Measurements from ENCODE around the gene DNTTIP2. TPM values are rescaled to one million over a fixed set of nuclear protein-coding genes. Genes with fewer than 3 reads are reported as not detected.

DNTTIP2 gene
- total and polyA plus RNA-seq, 9 of the 15 experiments (the other 6 are each of a cell fraction or from before 2014, with no cell fraction given) = 50.4 to 138 (median 97.0) TPM

DNA sequence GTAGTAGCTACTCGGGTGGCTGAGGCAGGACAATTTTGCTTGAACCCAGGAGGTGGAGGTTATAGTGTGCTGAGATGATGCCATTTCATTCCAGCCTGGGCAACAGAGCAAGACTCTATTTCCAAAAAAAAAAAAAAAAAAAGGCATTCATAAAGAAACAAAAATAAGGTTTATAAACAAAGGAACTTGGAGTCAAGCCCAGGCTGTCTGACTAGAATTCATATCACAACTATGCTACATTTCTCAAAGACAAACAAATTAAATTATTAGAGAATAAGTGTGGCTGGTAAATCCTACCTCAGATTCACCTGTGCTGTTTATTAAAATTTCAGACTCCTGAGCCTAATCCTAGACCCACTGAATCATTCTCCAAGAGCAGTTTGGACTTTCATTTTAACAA is 26.0 kb upstream of the DNTTIP2 start:
- Histone ChIP-seq H3K4me2 (ENCODE audit: insufficient read depth, low read length) (no peak overlapping the region), H4K20me1 (replicated peaks; ENCODE audit: control insufficient read depth, insufficient read depth, low read length) (peaks cover 15% of the 10 kb centered on the region), H3K9me1 (ENCODE audit: control insufficient read depth, insufficient read depth, low read length) (no peaks in the 10 kb centered on the region), H3K4me1 (replicated peaks in 1 of 2; ENCODE audit: control insufficient read depth in 2 of 2, insufficient read depth in 2 of 2, low read length in 2 of 2) (peaks cover 9 to 19% of the 10 kb centered on the region in 2 experiments; a peak in 4 of 5 replicates), H3K27ac (ENCODE audit: extremely low read depth, low read depth, low read length) (no peak overlapping the region), H3K9ac (ENCODE audit: insufficient read depth in 1 of 2, low read depth in 2 of 2, low read length in 2 of 2) (no peak overlapping the region), H3K27me3 (ENCODE audit: control insufficient read depth in 2 of 2, insufficient read depth in 2 of 2, low read length in 2 of 2) (no peaks in the 10 kb centered on the region), H3K36me3 (ENCODE audit: control insufficient read depth, insufficient read depth, low read length) (peaks cover 50% of the 10 kb centered on the region), H3K4me3 (no peak overlapping the region), H3K79me2 (ENCODE audit: control insufficient read depth, insufficient read depth, low read length) (peaks cover 73% of the 10 kb centered on the region), H3K9me3 (replicated peaks; ENCODE audit: control insufficient read depth, insufficient read depth, low read depth, low read length) (no peaks in the 10 kb centered on the region), H2AFZ (ENCODE audit: low read depth, low read length) (no peak overlapping the region)
- intact Hi-C loops (cut with micrococcal nuclease) (no loop called here), in situ Hi-C loops (cut with MboI) (no loop called here)
- FAIRE-seq (no peak), ATAC-seq (no peak), DNase-seq (ENCODE audit: extremely low read depth in 1 of 4, low spot score in 3 of 4) (no peak)
- POLR2A ChIA-PET = no interaction called here
- TF ChIP-seq MYNN (IDR thresholded peaks at IDR 0.05) (no peak), MYNN (CRISPR knock-in tag; IDR thresholded peaks at IDR 0.05) (no peak), SMAD4 (CRISPR knock-in tag; conservative IDR thresholded peaks at IDR 0.05) (no peak), TCF15 (CRISPR knock-in tag; IDR thresholded peaks at IDR 0.05) (no peak), CBX3 (IDR thresholded peaks at IDR 0.05; ENCODE audit: borderline replicate concordance in 1 of 2, low read length in 2 of 2) (no peak)
- WGBS (ENCODE audit: insufficient coverage, low coverage, missing lambda C conversion rate) = 87% methylated on average over 1 of the region's 1 CpG
- CTCF ChIA-PET (ENCODE audit: low intra/inter-chr PET ratio) = no interaction called here
- no TSS peak for BruUV-seq (replicated peaks)

DNA sequence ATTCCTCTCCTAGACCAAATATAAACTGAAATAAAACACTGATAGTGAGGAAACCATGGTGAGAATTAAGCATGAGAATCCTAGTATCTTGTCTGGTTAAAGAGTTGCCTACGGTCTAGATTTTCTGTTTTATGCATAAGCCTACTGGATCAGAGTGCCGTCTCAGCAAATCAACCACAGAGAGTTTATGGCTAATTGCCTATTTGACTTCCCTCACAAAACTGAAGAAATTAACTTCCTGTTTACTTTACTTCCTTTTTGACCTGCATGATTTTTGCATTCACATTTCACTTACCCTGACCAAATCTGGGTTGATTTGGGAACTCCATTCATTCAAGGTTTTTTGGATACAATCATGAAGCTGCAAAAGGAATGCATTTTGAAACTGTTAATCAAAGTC is 25.2 kb upstream of the DNTTIP2 start:
- WGBS (ENCODE audit: insufficient coverage, low coverage, missing lambda C conversion rate) = 66% methylated on average over 2 of the region's 2 CpGs
- Histone ChIP-seq H3K9me3 (replicated peaks; ENCODE audit: control insufficient read depth, insufficient read depth, low read depth, low read length) (no peaks in the 10 kb centered on the region), H3K79me2 (ENCODE audit: control insufficient read depth, insufficient read depth, low read length) (peaks cover 68% of the 10 kb centered on the region), H3K4me2 (ENCODE audit: insufficient read depth, low read length) (no peak overlapping the region), H4K20me1 (replicated peaks; ENCODE audit: control insufficient read depth, insufficient read depth, low read length) (peaks cover 15% of the 10 kb centered on the region), H3K4me3 (no peak overlapping the region), H3K9ac (ENCODE audit: insufficient read depth in 1 of 2, low read depth in 2 of 2, low read length in 2 of 2) (no peak overlapping the region), H3K4me1 (replicated peaks in 1 of 2; ENCODE audit: control insufficient read depth in 2 of 2, insufficient read depth in 2 of 2, low read length in 2 of 2) (peaks cover 4 to 19% of the 10 kb centered on the region in 2 experiments; a peak in 4 of 5 replicates), H2AFZ (ENCODE audit: low read depth, low read length) (no peak overlapping the region), H3K27me3 (ENCODE audit: control insufficient read depth in 2 of 2, insufficient read depth in 2 of 2, low read length in 2 of 2) (no peaks in the 10 kb centered on the region), H3K27ac (ENCODE audit: extremely low read depth, low read depth, low read length) (no peak overlapping the region), H3K36me3 (ENCODE audit: control insufficient read depth, insufficient read depth, low read length) (peaks cover 58% of the 10 kb centered on the region), H3K9me1 (ENCODE audit: control insufficient read depth, insufficient read depth, low read length) (no peaks in the 10 kb centered on the region)
- BruUV-seq (replicated peaks) = no TSS peak
- CTCF ChIA-PET (ENCODE audit: low intra/inter-chr PET ratio) = no interaction called here
- intact Hi-C loops (cut with micrococcal nuclease) = no loop called here
- in situ Hi-C loops (cut with MboI) = no loop called here
- POLR2A ChIA-PET = no interaction called here
- DNase-seq (ENCODE audit: extremely low read depth in 1 of 4, low spot score in 3 of 4) (no peak), ATAC-seq (no peak), FAIRE-seq (no peak)
- TF ChIP-seq ZNF785 (CRISPR knock-in tag; IDR thresholded peaks at IDR 0.05) (no peak), ZNF316 (IDR thresholded peaks at IDR 0.05) (peak; percentile 44), C11orf30 (IDR thresholded peaks at IDR 0.05; ENCODE audit: low read depth) (peak; percentile 44), ETV6 (IDR thresholded peaks at IDR 0.05; ENCODE audit: borderline replicate concordance in 1 of 2, low read depth in 2 of 2, low read length in 1 of 2) (peak in 1 of 2 experiments; percentile 50; a peak in 1 of 4 replicates), ETV6 (CRISPR knock-in tag; IDR thresholded peaks at IDR 0.05; ENCODE audit: borderline replicate concordance) (no peak), FOSL1 (tag; conservative IDR thresholded peaks at IDR 0.05) (no peak)

Measured in K562 (cell line).